A549 (cell line): ENCODE measurements around the gene RIPOR1. TPM values are rescaled to one million over a fixed set of nuclear protein-coding genes. Genes with fewer than 3 reads are reported as not detected.

Experiments used
- ATAC-seq, 2 experiments: fragments of 200-7000 bp in 1 of 2; fragments of >200 bp in 1 of 2; cut with Nextera tagmentation in 1 of 2; cut with Tn5 transposase in 1 of 2; 3 replicates each; pipeline versions ENCODE4 v1.8.0 to v1.9.1; 2018 to 2020; ENCODE audit warnings: mild to moderate bottlenecking in 1 of 2, moderate library complexity in 1 of 2
- CTCF ChIA-PET: fragments of 300-600 bp; sonication (Branson Sonifier 250); formaldehyde crosslinking; extraction: SDS; loops from one replicate; lab custom pipeline; 2021; ENCODE audit warnings: antibody characterized with exemption, inconsistent platforms; lab: Yijun Ruan, JAX
- POLR2A ChIA-PET: fragments of 350-600 bp; formaldehyde crosslinking; extraction: SDS; loops from one replicate; lab custom pipeline; 2021; ENCODE audit warnings: antibody characterized with exemption, inconsistent platforms; lab: Yijun Ruan, JAX
- DNase-seq, 2 experiments: peaks; one replicate each; pipeline versions ENCODE4 v3.0.0 to v3.0.0-alpha.2; 2011 to 2016; ENCODE audit warnings: low read depth in 1 of 2, low spot score in 1 of 2
- FAIRE-seq: peaks from 2 replicates; lab custom pipeline; 2011; peaks lifted over from hg19 to GRCh38; lab: Jason Lieb, UNC
- H3K27ac ChIP-seq, 2 experiments: fragments of >200 bp; sonication (Bioruptor Twin); formaldehyde crosslinking; 3 replicates each; pipeline ENCODE4 v1.5.1; 2016 to 2017
- H3K4me1 ChIP-seq: fragments of >200 bp; sonication (Bioruptor Twin); formaldehyde crosslinking; 3 replicates; pipeline ENCODE4 v1.6.1; 2016
- H3K4me2 ChIP-seq: fragments of >200 bp; sonication (Bioruptor Twin); formaldehyde crosslinking; 3 replicates; pipeline ENCODE4 v1.6.1; 2016
- H3K4me3 ChIP-seq: fragments of >200 bp; sonication (Bioruptor Twin); formaldehyde crosslinking; 3 replicates; pipeline ENCODE4 v1.5.1; 2016
- H3K9me3 ChIP-seq: fragments of >200 bp; sonication (Bioruptor Twin); formaldehyde crosslinking; 3 replicates; pipeline ENCODE4 v1.6.1; 2016
- BHLHE40 ChIP-seq: IDR thresholded peaks from 2 replicates; pipeline ENCODE4 v1.6.1; 2012; ENCODE audit warnings: low read depth, low read length, inconsistent platforms
- CBX8 ChIP-seq: fragments of 200-600 bp; sonication (generic); IDR thresholded peaks from 2 replicates; pipeline ENCODE4 v1.6.1; 2016
- CHD4 ChIP-seq: fragments of 200-600 bp; sonication (generic); IDR thresholded peaks from 2 replicates; pipeline ENCODE4 v1.6.1; 2016; ENCODE audit warnings: antibody characterized with exemption, mild to moderate bottlenecking, borderline replicate concordance
- EHF ChIP-seq: fragments of 250-450 bp; sonication (Bioruptor Pico); IDR thresholded peaks from 2 replicates; pipeline ENCODE4 v1.5.0; 2020; ENCODE audit warnings: mild to moderate bottlenecking
- EHMT2 ChIP-seq: fragments of 200-600 bp; sonication (generic); IDR thresholded peaks from 2 replicates; pipeline ENCODE4 v1.6.1; 2016; ENCODE audit warnings: antibody characterized with exemption, low read depth, mild to moderate bottlenecking, moderate library complexity
- FOSL2 ChIP-seq, 2 experiments: fragments of 450-650 bp in 1 of 2; fragments of >200 bp in 1 of 2; sonication (Bioruptor Twin) in 1 of 2; formaldehyde crosslinking; IDR thresholded peaks; 2 replicates each; pipeline versions ENCODE4 v1.5.0 to v1.6.1; 2016 to 2020; ENCODE audit warnings: mild to moderate bottlenecking in 1 of 2, moderate library complexity in 1 of 2
- HMGXB4 ChIP-seq: fragments of 250-450 bp; sonication (Bioruptor Pico); IDR thresholded peaks from 2 replicates; pipeline ENCODE4 v1.5.0; 2021; ENCODE audit warnings: mild to moderate bottlenecking, moderate library complexity, borderline replicate concordance
- HOXA7 ChIP-seq: fragments of 250-450 bp; sonication (Bioruptor Pico); IDR thresholded peaks from 2 replicates; pipeline ENCODE4 v1.5.0; 2020; ENCODE audit warnings: mild to moderate bottlenecking, moderate library complexity
- HOXB13 ChIP-seq: fragments of 250-450 bp; sonication (Bioruptor Pico); IDR thresholded peaks from 2 replicates; pipeline ENCODE4 v1.5.0; 2020; ENCODE audit warnings: low read depth, mild to moderate bottlenecking, moderate library complexity
- JUN ChIP-seq, 2 experiments: fragments of >200 bp; sonication (Bioruptor Twin); formaldehyde crosslinking; IDR thresholded peaks; 2 replicates in 1 of 2; 3 replicates in 1 of 2; pipeline ENCODE4 v1.6.1; 2016 to 2017
- KDM1A ChIP-seq: fragments of 200-600 bp; sonication (generic); IDR thresholded peaks from 2 replicates; pipeline ENCODE4 v1.6.1; 2016; ENCODE audit warnings: low read depth, mild to moderate bottlenecking
- NR3C1 ChIP-seq: fragments of >200 bp; sonication (Bioruptor Twin); formaldehyde crosslinking; IDR thresholded peaks from 3 replicates; pipeline ENCODE4 v1.6.1; 2017
- PBX3 ChIP-seq: IDR thresholded peaks from 2 replicates; pipeline ENCODE4 v1.6.1; 2012
- PHF8 ChIP-seq: fragments of 200-600 bp; sonication (generic); IDR thresholded peaks from 2 replicates; pipeline ENCODE4 v1.6.1; 2016; ENCODE audit warnings: low read depth, mild to moderate bottlenecking, antibody characterized with exemption, moderate library complexity, borderline replicate concordance
- RAD21 ChIP-seq, 2 experiments: fragments of >200 bp in 1 of 2; sonication (Bioruptor Twin) in 1 of 2; formaldehyde crosslinking in 1 of 2; IDR thresholded peaks in 1 of 2; conservative IDR thresholded peaks in 1 of 2; 2 replicates in 1 of 2; 3 replicates in 1 of 2; pipeline ENCODE4 v1.6.1; 2012 to 2018; ENCODE audit warnings: inconsistent platforms in 1 of 2
- RARB ChIP-seq: fragments of 250-450 bp; sonication (Bioruptor Pico); IDR thresholded peaks from 2 replicates; pipeline ENCODE4 v1.8.0; 2021; ENCODE audit warnings: mild to moderate bottlenecking, moderate library complexity
- RCOR1 ChIP-seq: fragments of 150-350 bp; IDR thresholded peaks from 2 replicates; pipeline ENCODE4 v1.6.1; 2014; ENCODE audit warnings: antibody characterized with exemption, low read length, low read depth
- RNF2 ChIP-seq: fragments of 200-600 bp; sonication (generic); IDR thresholded peaks from 2 replicates; pipeline ENCODE4 v1.6.1; 2016; ENCODE audit warnings: low read depth, mild to moderate bottlenecking, antibody characterized with exemption, moderate library complexity, borderline replicate concordance
- SMC3 ChIP-seq: fragments of >200 bp; sonication (Bioruptor Twin); formaldehyde crosslinking; IDR thresholded peaks from 3 replicates; pipeline ENCODE4 v1.6.1; 2018; ENCODE audit warnings: inconsistent platforms
- TFCP2L1 ChIP-seq: fragments of 250-450 bp; sonication (Bioruptor Pico); IDR thresholded peaks from 2 replicates; pipeline ENCODE4 v1.5.0; 2021; ENCODE audit warnings: mild to moderate bottlenecking
- TP53 ChIP-seq: fragments of 250-450 bp; sonication (Bioruptor Pico); IDR thresholded peaks from 2 replicates; pipeline ENCODE4 v1.5.0; 2021; ENCODE audit warnings: mild to moderate bottlenecking, moderate library complexity
- USF2 ChIP-seq: fragments of 450-650 bp; IDR thresholded peaks from 2 replicates; pipeline ENCODE4 v1.6.1; 2014; ENCODE audit warnings: antibody characterized with exemption
- ZFP36 ChIP-seq: fragments of 450-650 bp; IDR thresholded peaks from 2 replicates; pipeline ENCODE4 v1.6.1; 2014; ENCODE audit warnings: borderline replicate concordance; ENCODE audit not compliant: partially characterized antibody
- ZSCAN20 ChIP-seq: fragments of 250-450 bp; sonication (Bioruptor Pico); IDR thresholded peaks from 2 replicates; pipeline ENCODE4 v1.8.0; 2022; ENCODE audit warnings: mild to moderate bottlenecking, moderate library complexity
- WGBS: methylation state at CpG from one replicate; pipeline ENCODE4 v1.1.6; 2017; ENCODE audit errors: missing lambda C conversion rate; 5-methylcytosine and 5-hydroxymethylcytosine counted together
- polyA minus RNA-seq: library from RNA; depleted of rRNA, polyadenylated mRNA; stranded (reverse); fragments of >200 nt; gene quantifications from 2 replicates; pipeline ENCODE4 v1.2.3, GENCODE V29; 2011; rRNA and poly(A)+ RNA removed
- polyA plus RNA-seq, 4 experiments: library from polyadenylated mRNA; depleted of rRNA in 3 of 4; stranded (reverse); fragments of >200 nt; fragmentation: RNase III in 1 of 4; extraction: RNeasy Plus Mini Kit Qiagen cat#74134 plus additional on column Dnase treatment in 1 of 4; gene quantifications; 2 replicates in 3 of 4; 3 replicates in 1 of 4; pipeline ENCODE4 v1.2.3, GENCODE V29; 2011 to 2017
- TF ChIP-seq, protein P1 (sequence below): fragments of 150-350 bp; IDR thresholded peaks from 2 replicates; pipeline ENCODE4 v1.6.1; 2014; ENCODE audit warnings: low read depth, mild to moderate bottlenecking, low read length
- TF ChIP-seq, protein P2 (sequence below): fragments of >200 bp; sonication (Bioruptor Twin); formaldehyde crosslinking; IDR thresholded peaks from 2 replicates; pipeline ENCODE4 v1.6.1; 2016

Gene RIPOR1
- polyA plus RNA-seq (2011; rRNA removed) (5.6 and 7.2 TPM in 2 replicates), polyA plus RNA-seq (2017; fragmentation: RNase III; extraction: RNeasy Plus Mini Kit Qiagen cat#74134 plus additional on column Dnase treatment) (22.5 to 24.7 TPM (median 23.0 TPM) in 3 replicates), polyA minus RNA-seq (9.3 and 12.8 TPM in 2 replicates)
- 16.2 and 18.1 TPM in 2 replicates for polyA plus RNA-seq (2012; cell fraction: cytosol; rRNA removed)
- polyA plus RNA-seq (2012; cell fraction: nucleus; rRNA removed) = 48.3 and 50.0 TPM in 2 replicates

DNA sequence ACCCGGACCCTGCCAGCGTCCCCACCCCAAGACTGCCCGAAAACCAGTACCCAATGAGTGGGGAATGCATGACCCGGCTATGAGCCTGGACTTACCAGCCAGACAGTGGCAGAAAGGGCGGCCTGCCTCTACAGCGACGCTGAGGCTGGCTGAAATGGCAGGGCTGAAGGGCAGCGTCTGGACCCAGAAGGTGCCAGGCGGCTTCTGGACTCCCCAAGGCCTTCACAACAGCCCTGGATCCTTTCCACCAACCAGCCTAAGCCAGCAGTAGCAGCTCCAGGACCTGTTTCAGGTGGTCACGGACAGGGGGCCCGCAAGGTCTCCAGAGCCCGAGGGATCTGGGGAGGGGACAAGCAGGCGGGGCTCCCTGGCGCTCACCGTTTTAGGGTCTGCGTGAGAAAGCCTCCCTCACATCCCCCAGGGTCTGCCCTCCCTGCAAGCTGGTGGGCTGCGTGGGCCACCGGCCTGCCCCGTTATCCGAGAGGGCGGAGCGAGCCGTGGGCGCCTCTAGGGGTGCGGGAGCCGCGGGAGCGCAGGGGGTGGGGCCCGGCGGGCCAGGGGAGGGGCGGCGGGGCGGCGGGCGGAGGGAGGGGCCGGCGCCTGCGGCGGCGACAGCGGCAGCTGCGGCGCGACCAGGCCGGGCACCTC lies at the start of gene RIPOR1:
RIPOR1 (plus strand) TSS at position 608 of the 648 bp plus-strand sequence. CDS start 9,618 bp downstream, outside the sequence.
- no peak for FAIRE-seq
- 64% methylated on average over 13 of the region's 45 CpGs for WGBS
- H3K27ac ChIP-seq = peak within 1 kb of the TSS; percentile 81 to 93
- peak; percentile 42 to 80 for DNase-seq
- ATAC-seq = peak; percentile 54 to 61
- H3K9me3 ChIP-seq = no peaks in the 10 kb centered on the region
- H3K4me1 ChIP-seq = peaks cover 57% of the 10 kb centered on the region
- ChIA-PET POLR2A (interaction anchor here (0.5 to 1.0 kb wide), 3 partner anchors 48 to 343 kb away, joined by 3 to 5 read pairs (median 3); partner anchors contain the start of gene ATP6V0D1), CTCF (interaction anchor here (0.8 to 10.9 kb wide), 5 partner anchors 9 to 139 kb away, joined by 5 to 120 read pairs (median 8); partner anchors contain the start of genes ATP6V0D1 and CTCF)
- H3K4me3 ChIP-seq = peak within 1 kb of the TSS; percentile 73
- H3K4me2 ChIP-seq = peak within 1 kb of the TSS; percentile 89
- no peak for TF ChIP-seq RCOR1
- no peak for TF ChIP-seq TFCP2L1 (CRISPR knock-in tag)
- TF ChIP-seq RARB = no peak
- TF ChIP-seq, protein P1, sequence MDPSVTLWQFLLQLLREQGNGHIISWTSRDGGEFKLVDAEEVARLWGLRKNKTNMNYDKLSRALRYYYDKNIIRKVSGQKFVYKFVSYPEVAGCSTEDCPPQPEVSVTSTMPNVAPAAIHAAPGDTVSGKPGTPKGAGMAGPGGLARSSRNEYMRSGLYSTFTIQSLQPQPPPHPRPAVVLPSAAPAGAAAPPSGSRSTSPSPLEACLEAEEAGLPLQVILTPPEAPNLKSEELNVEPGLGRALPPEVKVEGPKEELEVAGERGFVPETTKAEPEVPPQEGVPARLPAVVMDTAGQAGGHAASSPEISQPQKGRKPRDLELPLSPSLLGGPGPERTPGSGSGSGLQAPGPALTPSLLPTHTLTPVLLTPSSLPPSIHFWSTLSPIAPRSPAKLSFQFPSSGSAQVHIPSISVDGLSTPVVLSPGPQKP = no peak
- no peak for TF ChIP-seq KDM1A
- no peak for TF ChIP-seq ZFP36

GRCh38 chr16:67480833-67481560 lies 47.6 kb upstream of the RIPOR1 start, which contains the start of gene ATP6V0D1:
Gene ATP6V0D1, minus strand, starts transcription at chr16:67481157. Its CDS starts 71 bp downstream, at chr16:67481086.
- CTCF ChIA-PET = interaction anchor here (0.7 to 8.2 kb wide), 43 partner anchors 10 to 525 kb away, joined by 3 to 117 read pairs (median 4); partner anchors contain the start of genes CTRL, KCTD19, LRRC36 and RIPOR1
- POLR2A ChIA-PET = interaction anchor here (0.6 to 1.6 kb wide), 7 partner anchors 8 to 47 kb away, joined by 3 to 12 read pairs (median 4); partner anchors contain the start of gene RIPOR1
- Histone ChIP-seq H3K9me3 (no peaks in the 10 kb centered on the region), H3K4me3 (peak within 1 kb of the TSS; percentile 91), H3K4me2 (peak within 1 kb of the TSS; percentile 97), H3K27ac (peak within 1 kb of the TSS; percentile 86 to 88), H3K4me1 (peaks cover 13% of the 10 kb centered on the region)
- under 1% methylated on average over 36 of the region's 57 CpGs for WGBS
- DNase-seq = peak; percentile 95 to 98
- no peak for FAIRE-seq
- peak; percentile 91 to 93 for ATAC-seq
- TF ChIP-seq HOXB13 (no peak), PHF8 (peak; percentile 51; the same call in 1 of the 2 replicates), HOXA7 (CRISPR knock-in tag) (no peak), SMC3 (peak; percentile 45; the same call in 2 of the 3 replicates), CBX8 (no peak), ZSCAN20 (CRISPR knock-in tag) (no peak), EHMT2 (no peak), RAD21 (conservative IDR thresholded peaks at IDR 0.05 in 1 of 2, IDR thresholded peaks at IDR 0.05 in 1 of 2) (peak; percentile 46 to 61; a peak in 4 of 5 replicates), EHF (CRISPR knock-in tag) (no peak), RNF2 (no peak), NR3C1 (no peak), FOSL2 (IDR thresholded peaks at IDR 0.05) (no peak), FOSL2 (CRISPR knock-in tag; IDR thresholded peaks at IDR 0.05) (peak; percentile 49; the same call in 1 of the 2 replicates), PBX3 (0 out of 2 replicates have a peak, but pooled peaks have one; percentile 59), CHD4 (no peak), TP53 (CRISPR knock-in tag) (0 out of 2 replicates have a peak, but pooled peaks have one; percentile 8), HMGXB4 (no peak), JUN (IDR thresholded peaks at IDR 0.05) (peak in 1 of 2 experiments; percentile 84; a peak in 3 of 5 replicates), USF2 (peak; percentile 100), BHLHE40 (peak; percentile 51; the same call in 1 of the 2 replicates)
- TF ChIP-seq, protein P2, sequence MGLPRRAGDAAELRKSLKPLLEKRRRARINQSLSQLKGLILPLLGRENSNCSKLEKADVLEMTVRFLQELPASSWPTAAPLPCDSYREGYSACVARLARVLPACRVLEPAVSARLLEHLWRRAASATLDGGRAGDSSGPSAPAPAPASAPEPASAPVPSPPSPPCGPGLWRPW = no peak
- TF ChIP-seq, protein P1 = no peak
